OCI-LY3 (cell line): Measurements from ENCODE around the gene TENT5C.

ENCODE experiments used
- H2AFZ ChIP-seq: fragments of 200-600, 300-600 bp; shearing (Covaris generic); 2 replicates; pipeline ENCODE4 v1.6.0; 2014; ENCODE audit warnings: antibody characterized with exemption, low read depth, low read length
- H3K27ac ChIP-seq: fragments of 200-600, 300-600 bp; sonication (generic); 2 replicates; pipeline ENCODE4 v1.5.1; 2014; ENCODE audit warnings: mild to moderate bottlenecking, low read length, moderate library complexity, mixed read lengths
- H3K27me3 ChIP-seq: fragments of 200-600, 300-600 bp; sonication (generic); 2 replicates; pipeline ENCODE4 v1.6.1; 2014; ENCODE audit warnings: low read depth, low read length, mixed read lengths
- H3K36me3 ChIP-seq: fragments of 200-600, 300-600 bp; sonication (generic); replicated peaks from 2 replicates; pipeline ENCODE3; 2014; ENCODE audit warnings: low read depth, low read length, mixed read lengths
- H3K4me1 ChIP-seq: fragments of 300-600, 200-600 bp; sonication (generic); 2 replicates; pipeline ENCODE4 v1.6.1; 2014; ENCODE audit warnings: low read length, mixed read lengths
- H3K4me2 ChIP-seq: fragments of 200-600, 300-600 bp; sonication (generic); 2 replicates; pipeline ENCODE4 v1.6.1; 2014; ENCODE audit warnings: low read length, mixed read lengths
- H3K4me3 ChIP-seq: fragments of 300-600, 200-600 bp; sonication (generic); 2 replicates; pipeline ENCODE4 v1.5.1; 2014; ENCODE audit warnings: antibody characterized with exemption, mild to moderate bottlenecking, low read length, moderate library complexity
- H3K79me2 ChIP-seq: fragments of 300-600, 200-600 bp; shearing (Covaris generic); 2 replicates; pipeline ENCODE4 v1.6.1; 2014; ENCODE audit warnings: mild to moderate bottlenecking, low read length, mixed read lengths
- H3K9ac ChIP-seq: fragments of 300-600, 200-600 bp; shearing (Covaris generic); 2 replicates; pipeline ENCODE4 v1.6.0; 2014; ENCODE audit warnings: mild to moderate bottlenecking, low read length, moderate library complexity
- H3K9me3 ChIP-seq: fragments of 200-600, 300-600 bp; shearing (Covaris generic); 2 replicates; pipeline ENCODE4 v1.6.1; 2014; ENCODE audit warnings: low read length, mixed read lengths; ENCODE audit not compliant: insufficient read depth
- H4K20me1 ChIP-seq: fragments of 200-600, 300-600 bp; sonication (generic); 2 replicates; pipeline ENCODE4 v1.6.1; 2016; ENCODE audit warnings: low read length, mixed read lengths; ENCODE audit not compliant: insufficient read depth
- EZH2phosphoT487 ChIP-seq: fragments of 200-600 bp; shearing (Covaris generic); IDR thresholded peaks from 2 replicates; pipeline ENCODE4 v1.6.1; 2018; ENCODE audit warnings: antibody characterized with exemption, mixed run types, low read depth
- TF ChIP-seq, protein P1 (sequence below): fragments of 200-600, 300-600 bp; sonication (generic); IDR thresholded peaks from 2 replicates; pipeline ENCODE4 v1.5.1; 2014; ENCODE audit warnings: antibody characterized with exemption, low read length, low read depth

Gene TENT5C

DNA sequence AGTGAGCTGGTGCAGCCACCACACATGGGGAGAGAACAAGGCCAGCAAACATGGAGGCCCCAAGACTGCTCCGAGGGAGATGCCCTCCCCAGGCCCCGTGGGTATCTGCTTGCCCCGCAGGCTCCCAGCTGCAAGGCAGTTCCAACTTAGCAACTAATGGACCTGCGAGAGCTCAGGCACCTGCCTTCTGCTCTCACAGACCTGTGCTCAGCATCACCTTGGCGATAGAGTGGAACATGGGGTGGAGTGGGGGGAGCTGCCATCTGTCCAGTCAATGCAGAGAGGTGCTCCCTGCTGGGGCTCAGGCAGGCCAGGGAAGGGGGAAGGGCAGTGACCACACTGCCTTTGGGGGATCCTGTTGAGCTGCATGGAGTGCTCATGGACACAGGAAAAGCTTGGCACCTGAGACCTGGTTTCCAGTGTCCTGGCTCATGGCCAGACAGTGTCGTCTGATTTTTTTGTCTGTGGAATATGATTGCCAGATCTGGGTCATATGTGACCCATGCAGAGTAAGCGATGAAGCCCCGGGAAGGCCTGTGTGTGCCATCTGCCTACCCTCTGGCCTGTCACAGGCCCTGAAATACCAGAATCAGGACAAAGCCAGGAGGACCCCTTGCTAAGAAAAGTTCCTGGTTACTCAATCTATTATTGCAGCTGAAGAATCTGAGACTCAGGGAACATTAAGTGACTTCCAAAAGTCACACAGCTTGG is 39.9 kb upstream of the TENT5C start:
- Histone ChIP-seq H3K4me1 (no peaks in the 10 kb centered on the region), H2AFZ (no peak overlapping the region), H3K79me2 (no peaks in the 10 kb centered on the region), H3K4me2 (no peak overlapping the region), H4K20me1 (no peaks in the 10 kb centered on the region), H3K9ac (no peak overlapping the region), H3K9me3 (no peaks in the 10 kb centered on the region), H3K4me3 (no peak overlapping the region), H3K27ac (no peak overlapping the region), H3K27me3 (peaks cover 4% of the 10 kb centered on the region; the same call in 1 of the 2 replicates), H3K36me3 (no peaks in the 10 kb centered on the region)
- TF ChIP-seq, protein P1, sequence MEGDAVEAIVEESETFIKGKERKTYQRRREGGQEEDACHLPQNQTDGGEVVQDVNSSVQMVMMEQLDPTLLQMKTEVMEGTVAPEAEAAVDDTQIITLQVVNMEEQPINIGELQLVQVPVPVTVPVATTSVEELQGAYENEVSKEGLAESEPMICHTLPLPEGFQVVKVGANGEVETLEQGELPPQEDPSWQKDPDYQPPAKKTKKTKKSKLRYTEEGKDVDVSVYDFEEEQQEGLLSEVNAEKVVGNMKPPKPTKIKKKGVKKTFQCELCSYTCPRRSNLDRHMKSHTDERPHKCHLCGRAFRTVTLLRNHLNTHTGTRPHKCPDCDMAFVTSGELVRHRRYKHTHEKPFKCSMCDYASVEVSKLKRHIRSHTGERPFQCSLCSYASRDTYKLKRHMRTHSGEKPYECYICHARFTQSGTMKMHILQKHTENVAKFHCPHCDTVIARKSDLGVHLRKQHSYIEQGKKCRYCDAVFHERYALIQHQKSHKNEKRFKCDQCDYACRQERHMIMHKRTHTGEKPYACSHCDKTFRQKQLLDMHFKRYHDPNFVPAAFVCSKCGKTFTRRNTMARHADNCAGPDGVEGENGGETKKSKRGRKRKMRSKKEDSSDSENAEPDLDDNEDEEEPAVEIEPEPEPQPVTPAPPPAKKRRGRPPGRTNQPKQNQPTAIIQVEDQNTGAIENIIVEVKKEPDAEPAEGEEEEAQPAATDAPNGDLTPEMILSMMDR, result no peak
- no peak for TF ChIP-seq EZH2phosphoT487

DNA sequence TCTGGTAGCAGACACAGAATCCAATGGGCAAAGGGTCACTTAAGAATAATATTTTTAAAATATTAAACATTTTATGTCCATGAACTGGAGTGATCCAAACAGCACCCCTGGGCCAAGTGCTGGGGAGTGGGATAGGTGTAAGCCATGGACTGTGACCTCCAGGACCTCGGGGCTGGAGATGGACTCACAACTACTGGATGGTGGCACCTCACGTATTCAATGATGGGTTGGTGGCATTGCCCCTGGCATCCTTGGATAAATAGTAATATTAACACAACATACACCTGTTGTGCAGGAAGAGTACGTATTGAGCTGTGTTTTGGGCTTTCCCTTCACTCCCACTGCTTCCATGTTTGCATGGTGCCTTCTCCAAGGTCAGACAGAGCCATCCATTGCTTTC is 39.3 kb upstream of the TENT5C start:
- TF ChIP-seq, protein P1, result no peak
- TF ChIP-seq EZH2phosphoT487, result no peak
- H3K27me3 ChIP-seq, result peaks cover 5% of the 10 kb centered on the region

DNA sequence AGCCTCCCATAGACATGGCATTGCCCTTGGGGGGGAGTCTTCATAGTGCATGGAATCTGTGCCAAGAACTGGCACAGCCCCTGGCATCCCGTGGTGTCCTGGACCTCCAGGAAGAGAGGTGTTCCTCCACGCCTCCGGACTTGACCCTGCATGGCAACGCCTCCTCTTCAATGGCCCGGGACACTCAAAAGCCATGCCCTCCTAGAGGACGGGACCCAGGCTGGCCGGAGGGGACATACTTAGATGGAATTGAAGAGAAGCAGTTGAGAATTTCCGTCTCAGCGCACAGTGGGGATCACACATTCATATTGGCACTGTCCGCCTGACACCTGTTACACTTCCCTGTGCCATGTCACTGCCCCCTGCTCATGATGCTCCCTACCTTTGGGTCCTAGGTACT is 38.4 kb upstream of the TENT5C start:
- H3K79me2 ChIP-seq, result no peaks in the 10 kb centered on the region
- H3K4me3 ChIP-seq, result no peak overlapping the region
- no peak overlapping the region for H3K9ac ChIP-seq
- H3K4me1 ChIP-seq, result no peaks in the 10 kb centered on the region
- TF ChIP-seq EZH2phosphoT487, result no peak
- H3K27me3 ChIP-seq, result peaks cover 5% of the 10 kb centered on the region
- H3K27ac ChIP-seq, result no peak overlapping the region
- H2AFZ ChIP-seq, result no peak overlapping the region
- no peaks in the 10 kb centered on the region for H3K36me3 ChIP-seq
- no peaks in the 10 kb centered on the region for H3K9me3 ChIP-seq
- no peak overlapping the region for H3K4me2 ChIP-seq
- H4K20me1 ChIP-seq, result no peaks in the 10 kb centered on the region

More for the DNA sequence above, 39.3 kb upstream of the TENT5C start:
- no peak overlapping the region for H3K27ac ChIP-seq
- H3K9me3 ChIP-seq, result no peaks in the 10 kb centered on the region
- no peak overlapping the region for H3K9ac ChIP-seq
- H4K20me1 ChIP-seq, result no peaks in the 10 kb centered on the region
- H3K4me3 ChIP-seq, result no peak overlapping the region
- H3K79me2 ChIP-seq, result no peaks in the 10 kb centered on the region
- H3K4me2 ChIP-seq, result no peak overlapping the region
- no peaks in the 10 kb centered on the region for H3K4me1 ChIP-seq
- H3K36me3 ChIP-seq, result no peaks in the 10 kb centered on the region
- H2AFZ ChIP-seq, result no peak overlapping the region

DNA sequence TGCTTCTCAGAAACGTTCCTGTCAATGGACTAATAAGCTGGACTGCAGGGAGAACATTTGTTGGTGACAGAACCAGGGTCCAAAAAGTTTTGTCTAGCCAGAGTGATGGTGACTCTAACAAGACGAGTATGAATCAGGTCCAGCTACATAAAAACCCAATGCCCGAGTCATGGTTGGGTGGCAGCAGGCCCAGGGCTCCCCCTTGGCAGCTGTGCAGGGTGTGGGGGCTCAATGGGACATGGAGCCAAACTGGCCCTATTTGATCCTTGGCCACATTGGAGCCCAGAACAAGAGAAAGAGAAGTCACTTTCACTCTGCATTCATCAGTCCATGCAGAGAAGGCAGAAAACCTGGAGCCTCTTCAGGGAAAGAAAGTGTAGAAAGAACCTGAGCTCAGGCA is 37.9 kb upstream of the TENT5C start:
- Histone ChIP-seq H3K27ac (no peak overlapping the region), H3K4me2 (no peak overlapping the region), H3K36me3 (no peaks in the 10 kb centered on the region), H3K9me3 (no peaks in the 10 kb centered on the region), H3K27me3 (peaks cover 5% of the 10 kb centered on the region), H3K9ac (no peak overlapping the region), H2AFZ (no peak overlapping the region), H3K79me2 (no peaks in the 10 kb centered on the region), H4K20me1 (no peaks in the 10 kb centered on the region), H3K4me1 (no peaks in the 10 kb centered on the region), H3K4me3 (no peak overlapping the region)
- TF ChIP-seq, protein P1, result no peak
- no peak for TF ChIP-seq EZH2phosphoT487
